ENCODE results near the gene CBX8. TPM values are rescaled to one million over a fixed set of nuclear protein-coding genes. Genes with fewer than 3 reads are reported as not detected.

Gene CBX8
- total and polyA plus RNA-seq, 2 of the 13 experiments (the other 11 are each of a cell fraction or from before 2014, with no cell fraction given): 0.34 to 12.6 TPM

DNA sequence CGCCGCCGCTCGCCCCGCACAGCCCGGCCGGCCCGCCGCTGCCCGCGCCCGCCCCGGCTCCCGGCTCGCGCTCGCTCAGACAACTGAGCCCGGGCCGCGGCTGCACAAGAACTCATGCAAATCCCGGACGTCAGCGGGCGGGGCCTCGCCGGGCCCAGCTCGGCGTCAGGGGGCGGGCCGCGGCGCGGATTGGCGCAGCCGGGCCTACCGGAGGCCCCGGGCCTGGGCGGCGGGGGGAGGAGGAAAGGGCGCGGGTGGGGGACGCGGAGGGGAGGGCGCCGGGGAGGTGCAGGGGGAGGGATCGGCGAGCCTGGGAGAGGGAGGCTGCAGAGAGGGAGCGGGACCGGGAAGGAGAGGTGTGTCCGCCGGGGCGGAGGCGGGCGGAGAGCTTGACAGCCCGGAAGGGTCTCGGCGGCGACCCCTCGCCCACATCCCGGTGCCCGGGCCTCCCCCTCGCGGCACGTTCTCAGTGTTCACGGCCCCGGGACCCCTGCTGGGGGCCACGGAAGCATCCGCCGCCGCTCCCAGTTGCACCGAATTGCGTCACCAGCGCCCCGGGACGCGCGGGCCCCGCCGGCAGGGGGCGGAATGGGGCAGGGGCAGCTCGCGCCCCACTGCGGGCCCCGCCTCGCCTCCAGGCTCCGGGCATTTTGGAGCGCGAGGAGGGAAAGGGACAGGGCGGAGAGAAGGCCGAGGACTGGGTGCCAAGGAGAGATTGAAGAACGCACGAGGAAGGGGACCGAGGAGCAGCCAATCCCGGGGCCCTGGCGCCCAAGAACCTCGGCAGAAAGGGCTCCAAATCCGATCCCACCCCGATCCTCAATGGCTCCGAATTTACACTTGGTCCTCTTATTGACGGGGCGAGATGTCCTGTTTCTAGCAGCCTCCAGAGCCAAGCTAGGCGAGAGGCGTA lies 42.7 kb upstream of the CBX8 start, which contains the start of gene CBX4 (continued):
- TF ChIP-seq WIZ (CRISPR knock-in tag; IDR thresholded peaks at IDR 0.05) (0 out of 2 replicates have a peak, but pooled peaks have one; percentile 25), ZNF614 (CRISPR knock-in tag; IDR thresholded peaks at IDR 0.05; ENCODE audit: borderline replicate concordance) (peak; percentile 76; the same call in 1 of the 2 replicates), RORA (CRISPR knock-in tag; IDR thresholded peaks at IDR 0.05) (no peak), FOXK2 (IDR thresholded peaks at IDR 0.05) (no peak), SSRP1 (CRISPR knock-in tag; IDR thresholded peaks at IDR 0.05) (0 out of 2 replicates have a peak, but pooled peaks have one; percentile 6), NFKB2 (CRISPR knock-in tag; IDR thresholded peaks at IDR 0.05; ENCODE audit: borderline replicate concordance) (peak; percentile 75), YY1 (IDR thresholded peaks at IDR 0.05; ENCODE audit: insufficient read depth, insufficient replicate concordance, low read depth, low read length) (peak; percentile 58), POLR2AphosphoS2 (IDR thresholded peaks at IDR 0.05; ENCODE audit: low read depth, low read length) (no peak), CCAR2 (optimal IDR thresholded peaks at IDR 0.05; ENCODE audit: low read depth, low read length) (no peak), KLF12 (CRISPR knock-in tag; IDR thresholded peaks at IDR 0.05; ENCODE audit: borderline replicate concordance) (peak; percentile 84; the same call in 1 of the 2 replicates), SP5 (CRISPR knock-in tag; IDR thresholded peaks at IDR 0.05; ENCODE audit: borderline replicate concordance, low read depth) (peak; percentile 72; the same call in 1 of the 2 replicates), CAMTA2 (CRISPR knock-in tag; IDR thresholded peaks at IDR 0.05; ENCODE audit: borderline replicate concordance) (0 out of 2 replicates have a peak, but pooled peaks have one; percentile 26), KDM2A (CRISPR knock-in tag; IDR thresholded peaks at IDR 0.05; ENCODE audit: borderline replicate concordance, low read depth) (peak; percentile 84), ZNF724P (CRISPR knock-in tag; IDR thresholded peaks at IDR 0.05; ENCODE audit: borderline replicate concordance) (peak; percentile 91), U2AF1 (optimal IDR thresholded peaks at IDR 0.05; ENCODE audit: low read depth, low read length) (peak; percentile 14), FOXO1 (CRISPR knock-in tag; IDR thresholded peaks at IDR 0.05) (peak; percentile 66), GATAD2A (CRISPR knock-in tag; IDR thresholded peaks at IDR 0.05) (peak; percentile 51; the same call in 1 of the 2 replicates), RAD21 (CRISPR knock-in tag; IDR thresholded peaks at IDR 0.05) (peak; percentile 95), CEBPB (IDR thresholded peaks at IDR 0.05; ENCODE audit: borderline replicate concordance, low read depth, low read length) (peak; percentile 96), GATAD1 (CRISPR knock-in tag; IDR thresholded peaks at IDR 0.05) (peak; percentile 42; the same call in 1 of the 2 replicates), GABPB1 (CRISPR knock-in tag; IDR thresholded peaks at IDR 0.05) (peak; percentile 84)
- TF ChIP-seq, protein P1, sequence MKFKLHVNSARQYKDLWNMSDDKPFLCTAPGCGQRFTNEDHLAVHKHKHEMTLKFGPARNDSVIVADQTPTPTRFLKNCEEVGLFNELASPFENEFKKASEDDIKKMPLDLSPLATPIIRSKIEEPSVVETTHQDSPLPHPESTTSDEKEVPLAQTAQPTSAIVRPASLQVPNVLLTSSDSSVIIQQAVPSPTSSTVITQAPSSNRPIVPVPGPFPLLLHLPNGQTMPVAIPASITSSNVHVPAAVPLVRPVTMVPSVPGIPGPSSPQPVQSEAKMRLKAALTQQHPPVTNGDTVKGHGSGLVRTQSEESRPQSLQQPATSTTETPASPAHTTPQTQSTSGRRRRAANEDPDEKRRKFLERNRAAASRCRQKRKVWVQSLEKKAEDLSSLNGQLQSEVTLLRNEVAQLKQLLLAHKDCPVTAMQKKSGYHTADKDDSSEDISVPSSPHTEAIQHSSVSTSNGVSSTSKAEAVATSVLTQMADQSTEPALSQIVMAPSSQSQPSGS (CRISPR knock-in tag; IDR thresholded peaks at IDR 0.05): peak; percentile 93
- TF ChIP-seq, protein P2, sequence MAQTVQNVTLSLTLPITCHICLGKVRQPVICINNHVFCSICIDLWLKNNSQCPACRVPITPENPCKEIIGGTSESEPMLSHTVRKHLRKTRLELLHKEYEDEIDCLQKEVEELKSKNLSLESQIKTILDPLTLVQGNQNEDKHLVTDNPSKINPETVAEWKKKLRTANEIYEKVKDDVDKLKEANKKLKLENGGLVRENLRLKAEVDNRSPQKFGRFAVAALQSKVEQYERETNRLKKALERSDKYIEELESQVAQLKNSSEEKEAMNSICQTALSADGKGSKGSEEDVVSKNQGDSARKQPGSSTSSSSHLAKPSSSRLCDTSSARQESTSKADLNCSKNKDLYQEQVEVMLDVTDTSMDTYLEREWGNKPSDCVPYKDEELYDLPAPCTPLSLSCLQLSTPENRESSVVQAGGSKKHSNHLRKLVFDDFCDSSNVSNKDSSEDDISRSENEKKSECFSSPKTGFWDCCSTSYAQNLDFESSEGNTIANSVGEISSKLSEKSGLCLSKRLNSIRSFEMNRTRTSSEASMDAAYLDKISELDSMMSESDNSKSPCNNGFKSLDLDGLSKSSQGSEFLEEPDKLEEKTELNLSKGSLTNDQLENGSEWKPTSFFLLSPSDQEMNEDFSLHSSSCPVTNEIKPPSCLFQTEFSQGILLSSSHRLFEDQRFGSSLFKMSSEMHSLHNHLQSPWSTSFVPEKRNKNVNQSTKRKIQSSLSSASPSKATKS (CRISPR knock-in tag; IDR thresholded peaks at IDR 0.05): no peak
- TF ChIP-seq, protein P3, sequence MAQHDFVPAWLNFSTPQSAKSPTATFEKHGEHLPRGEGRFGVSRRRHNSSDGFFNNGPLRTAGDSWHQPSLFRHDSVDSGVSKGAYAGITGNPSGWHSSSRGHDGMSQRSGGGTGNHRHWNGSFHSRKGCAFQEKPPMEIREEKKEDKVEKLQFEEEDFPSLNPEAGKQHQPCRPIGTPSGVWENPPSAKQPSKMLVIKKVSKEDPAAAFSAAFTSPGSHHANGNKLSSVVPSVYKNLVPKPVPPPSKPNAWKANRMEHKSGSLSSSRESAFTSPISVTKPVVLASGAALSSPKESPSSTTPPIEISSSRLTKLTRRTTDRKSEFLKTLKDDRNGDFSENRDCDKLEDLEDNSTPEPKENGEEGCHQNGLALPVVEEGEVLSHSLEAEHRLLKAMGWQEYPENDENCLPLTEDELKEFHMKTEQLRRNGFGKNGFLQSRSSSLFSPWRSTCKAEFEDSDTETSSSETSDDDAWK (CRISPR knock-in tag; IDR thresholded peaks at IDR 0.05): no peak
- TF ChIP-seq, protein P4, sequence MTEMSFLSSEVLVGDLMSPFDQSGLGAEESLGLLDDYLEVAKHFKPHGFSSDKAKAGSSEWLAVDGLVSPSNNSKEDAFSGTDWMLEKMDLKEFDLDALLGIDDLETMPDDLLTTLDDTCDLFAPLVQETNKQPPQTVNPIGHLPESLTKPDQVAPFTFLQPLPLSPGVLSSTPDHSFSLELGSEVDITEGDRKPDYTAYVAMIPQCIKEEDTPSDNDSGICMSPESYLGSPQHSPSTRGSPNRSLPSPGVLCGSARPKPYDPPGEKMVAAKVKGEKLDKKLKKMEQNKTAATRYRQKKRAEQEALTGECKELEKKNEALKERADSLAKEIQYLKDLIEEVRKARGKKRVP (CRISPR knock-in tag; IDR thresholded peaks at IDR 0.05): peak in 1 of 2 experiments; percentile 99; a peak in 2 of 4 replicates

Data from HepG2 (cell line).